Vagina (tissue), 2 donors: Measurements from ENCODE around the gene CISD2. TPM values are rescaled to one million over a fixed set of nuclear protein-coding genes. Genes with fewer than 3 reads are reported as not detected.
A peak's percentile ranks its signal among the peaks of the same experiment; 100 is the strongest.
"Not testable (repeated sequence)": the region's sequence is repeated elsewhere in the genome, so short reads cannot be mapped to it uniquely, and the experiment has no call there.

Source experiments
- DNase-seq, 2 donors: peaks; one replicate each; pipeline ENCODE4 v3.0.0-alpha.2; 2017; ENCODE audit errors: extremely low spot score in 2 of 2
- H3K27ac ChIP-seq: fragments of 200-600 bp; sonication (generic); one replicate; pipeline ENCODE4 v1.5.1; 2019
- H3K27me3 ChIP-seq: fragments of 200-600 bp; sonication (generic); one replicate; pipeline ENCODE4 v1.5.1; 2019
- H3K36me3 ChIP-seq, 2 donors: fragments of 200-600 bp; sonication (generic); one replicate each; pipeline ENCODE4 v1.5.1; 2017 to 2019
- H3K4me1 ChIP-seq: fragments of 200-600 bp; sonication (generic); one replicate; pipeline ENCODE4 v1.5.1; 2019
- H3K4me3 ChIP-seq, 2 donors: fragments of 200-600 bp; sonication (generic); 1 replicate in 1 of 2; 2 replicates in 1 of 2; pipeline ENCODE4 v1.5.1; 2016 to 2019
- H3K9me3 ChIP-seq: fragments of 200-600 bp; sonication (generic); one replicate; pipeline ENCODE4 v1.5.1; 2019
- POLR2A ChIP-seq, 2 donors: fragments of 450-650 bp; IDR thresholded peaks; one replicate each; pipeline ENCODE4 v1.6.1; 2017; ENCODE audit warnings: antibody characterized with exemption in 2 of 2, mild to moderate bottlenecking in 2 of 2, moderate library complexity in 2 of 2
- POLR2AphosphoS5 ChIP-seq, 2 donors: sonication (generic); formaldehyde crosslinking; IDR thresholded peaks; one replicate each; pipeline ENCODE4 v1.9.0; 2017; ENCODE audit warnings: antibody characterized with exemption in 2 of 2, mild to moderate bottlenecking in 2 of 2, low read depth in 1 of 2; ENCODE audit not compliant: insufficient read depth in 1 of 2
- intact Hi-C: fragments of 100-400 bp; cut with DNase I; formaldehyde crosslinking; loops from one replicate; pipeline ENCODE4 v1.15.1; 2023
- total RNA-seq: library from RNA; depleted of rRNA; stranded (reverse); fragments of >200 nt; gene quantifications from one replicate; pipeline ENCODE4 v1.2.3, GENCODE V29; 2016
- TF ChIP-seq, protein P1 (sequence below), 3 experiments: fragments of 450-650 bp in 2 of 3; fragments of 200-600 bp in 1 of 3; sonication (generic) in 1 of 3; IDR thresholded peaks; one replicate each; pipeline ENCODE4 v1.5.1; 2017 to 2019; ENCODE audit warnings: antibody characterized with exemption in 3 of 3, mild to moderate bottlenecking in 2 of 3, moderate library complexity in 2 of 3

The CISD2 gene
- total RNA-seq, 1 donor from 2014 or later: 11.3 TPM

DNA sequence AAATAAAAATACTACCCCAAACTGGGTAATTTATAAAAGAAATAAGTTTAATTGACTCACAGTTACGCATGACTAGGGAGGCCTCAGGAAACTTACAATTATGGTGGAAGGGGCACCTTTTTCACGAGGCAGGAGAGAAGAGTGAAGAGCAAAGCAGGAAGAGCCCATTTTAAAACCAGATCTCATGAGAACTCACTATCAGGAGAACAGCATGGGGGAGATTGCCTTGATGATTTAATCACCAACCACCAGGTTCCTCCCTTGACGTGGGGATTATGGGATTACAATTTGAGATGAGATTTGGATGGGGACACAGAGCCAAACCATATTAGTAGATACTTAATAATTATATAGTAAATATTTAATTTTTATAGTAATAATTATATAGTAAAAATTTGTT, 10.1 kb downstream of the CISD2 start:
- Histone ChIP-seq H3K4me3 (no peak overlapping the region), H3K36me3 (peaks cover 0 to 11% of the 10 kb centered on the region in 2 donors), H3K27me3 (no peaks in the 10 kb centered on the region), H3K9me3 (no peaks in the 10 kb centered on the region), H3K27ac (no peak overlapping the region), H3K4me1 (no peaks in the 10 kb centered on the region)
- no peak for DNase-seq
- TF ChIP-seq POLR2AphosphoS5 (IDR thresholded peaks at IDR 0.05; ENCODE audit: insufficient read depth in 1 of 2, low read depth in 1 of 2) (no peak), POLR2A (IDR thresholded peaks at IDR 0.05) (no peak)
- intact Hi-C loops: no loop called here

GRCh38 chr4:102881343-102881742, 12.6 kb downstream of the CISD2 start:
- no peak for DNase-seq
- Histone ChIP-seq H3K4me3 (no peak overlapping the region), H3K36me3 (peaks cover 0 to 8% of the 10 kb centered on the region in 2 donors), H3K9me3 (no peaks in the 10 kb centered on the region), H3K27me3 (no peaks in the 10 kb centered on the region), H3K27ac (no peak overlapping the region), H3K4me1 (no peaks in the 10 kb centered on the region)
- TF ChIP-seq POLR2A (IDR thresholded peaks at IDR 0.05) (no peak), POLR2AphosphoS5 (IDR thresholded peaks at IDR 0.05; ENCODE audit: insufficient read depth in 1 of 2, low read depth in 1 of 2) (no peak)
- TF ChIP-seq, protein P1, sequence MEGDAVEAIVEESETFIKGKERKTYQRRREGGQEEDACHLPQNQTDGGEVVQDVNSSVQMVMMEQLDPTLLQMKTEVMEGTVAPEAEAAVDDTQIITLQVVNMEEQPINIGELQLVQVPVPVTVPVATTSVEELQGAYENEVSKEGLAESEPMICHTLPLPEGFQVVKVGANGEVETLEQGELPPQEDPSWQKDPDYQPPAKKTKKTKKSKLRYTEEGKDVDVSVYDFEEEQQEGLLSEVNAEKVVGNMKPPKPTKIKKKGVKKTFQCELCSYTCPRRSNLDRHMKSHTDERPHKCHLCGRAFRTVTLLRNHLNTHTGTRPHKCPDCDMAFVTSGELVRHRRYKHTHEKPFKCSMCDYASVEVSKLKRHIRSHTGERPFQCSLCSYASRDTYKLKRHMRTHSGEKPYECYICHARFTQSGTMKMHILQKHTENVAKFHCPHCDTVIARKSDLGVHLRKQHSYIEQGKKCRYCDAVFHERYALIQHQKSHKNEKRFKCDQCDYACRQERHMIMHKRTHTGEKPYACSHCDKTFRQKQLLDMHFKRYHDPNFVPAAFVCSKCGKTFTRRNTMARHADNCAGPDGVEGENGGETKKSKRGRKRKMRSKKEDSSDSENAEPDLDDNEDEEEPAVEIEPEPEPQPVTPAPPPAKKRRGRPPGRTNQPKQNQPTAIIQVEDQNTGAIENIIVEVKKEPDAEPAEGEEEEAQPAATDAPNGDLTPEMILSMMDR (IDR thresholded peaks at IDR 0.05): no peak
- intact Hi-C loops: no loop called here

- Histone ChIP-seq H3K9me3 (no peaks in the 10 kb centered on the region), H3K36me3 (no peaks in the 10 kb centered on the region), H3K27ac (no peak overlapping the region), H3K27me3 (no peaks in the 10 kb centered on the region), H3K4me1 (no peaks in the 10 kb centered on the region), H3K4me3 (no peak overlapping the region)
- intact Hi-C loops: no loop called here
- DNase-seq: no peak
- no peak for TF ChIP-seq POLR2A (IDR thresholded peaks at IDR 0.05)
- TF ChIP-seq POLR2AphosphoS5 (IDR thresholded peaks at IDR 0.05; ENCODE audit: insufficient read depth in 1 of 2, low read depth in 1 of 2): no peak
- TF ChIP-seq, protein P1 (IDR thresholded peaks at IDR 0.05): no peak
Observed at GRCh38 chr4:102883278-102883677, 14.5 kb downstream of the CISD2 start.

DNA sequence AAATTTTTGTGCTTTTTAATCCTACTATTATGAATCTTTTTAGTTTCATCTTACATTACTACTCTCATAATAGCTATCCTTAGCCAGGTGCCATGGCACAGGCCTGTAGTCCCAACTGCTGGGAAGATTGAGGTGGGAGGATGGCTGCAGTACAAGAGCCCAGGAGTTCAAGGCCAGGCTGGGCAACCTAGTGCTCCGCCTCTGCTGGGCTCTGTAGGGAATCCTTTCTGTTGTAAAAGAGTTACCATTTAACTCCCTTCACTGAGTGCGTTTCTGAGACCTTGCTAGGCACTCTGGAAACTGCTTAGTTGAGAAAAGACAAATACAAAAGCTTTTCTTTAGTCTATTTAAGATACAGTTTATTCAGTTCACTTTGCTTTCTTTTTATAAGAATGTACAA, 19.8 kb downstream of the CISD2 start:
- H3K9me3 ChIP-seq, H3K27ac ChIP-seq, DNase-seq, H3K4me3 ChIP-seq, H3K27me3 ChIP-seq, intact Hi-C loops, H3K4me1 ChIP-seq, H3K36me3 ChIP-seq: not testable (repeated sequence)

- H3K27ac ChIP-seq, intact Hi-C loops: not testable (repeated sequence)
- TF ChIP-seq POLR2AphosphoS5 (IDR thresholded peaks at IDR 0.05; ENCODE audit: insufficient read depth in 1 of 2, low read depth in 1 of 2): peak in 1 of 2 donors; percentile 69
Observed at GRCh38 chr4:102889866-102890265, 21.1 kb downstream of the CISD2 start.

GRCh38 chr4:102896547-102896946, 27.8 kb downstream of the CISD2 start:
- intact Hi-C loops, DNase-seq, H3K36me3 ChIP-seq, H3K4me1 ChIP-seq, H3K9me3 ChIP-seq, H3K27me3 ChIP-seq, H3K4me3 ChIP-seq, H3K27ac ChIP-seq: not testable (repeated sequence)

More at GRCh38 chr4:102889866-102890265, 21.1 kb downstream of the CISD2 start:
- not testable (repeated sequence) for H3K27me3 ChIP-seq, H3K4me1 ChIP-seq, H3K36me3 ChIP-seq, H3K4me3 ChIP-seq, H3K9me3 ChIP-seq, DNase-seq

- H3K27me3 ChIP-seq, intact Hi-C loops, DNase-seq, H3K27ac ChIP-seq, H3K4me3 ChIP-seq, H3K36me3 ChIP-seq, H3K4me1 ChIP-seq, H3K9me3 ChIP-seq: not testable (repeated sequence)
Observed at GRCh38 chr4:102897610-102898009, 28.8 kb downstream of the CISD2 start.

GRCh38 chr4:102901804-102902203, 33.0 kb downstream of the CISD2 start:
- no peak overlapping the region for H3K4me3 ChIP-seq
- DNase-seq: no peak
- H3K27ac ChIP-seq: no peak overlapping the region
- no peak for TF ChIP-seq POLR2A (IDR thresholded peaks at IDR 0.05)
- no peak for TF ChIP-seq POLR2AphosphoS5 (IDR thresholded peaks at IDR 0.05; ENCODE audit: insufficient read depth in 1 of 2, low read depth in 1 of 2)
- TF ChIP-seq, protein P1 (IDR thresholded peaks at IDR 0.05): no peak
- intact Hi-C loops: no loop called here
- H3K9me3 ChIP-seq: no peaks in the 10 kb centered on the region
- no peaks in the 10 kb centered on the region for H3K27me3 ChIP-seq
- no peaks in the 10 kb centered on the region for H3K4me1 ChIP-seq
- H3K36me3 ChIP-seq: no peaks in the 10 kb centered on the region
